ENCODE measurements around the gene DNPEP.

DNA sequence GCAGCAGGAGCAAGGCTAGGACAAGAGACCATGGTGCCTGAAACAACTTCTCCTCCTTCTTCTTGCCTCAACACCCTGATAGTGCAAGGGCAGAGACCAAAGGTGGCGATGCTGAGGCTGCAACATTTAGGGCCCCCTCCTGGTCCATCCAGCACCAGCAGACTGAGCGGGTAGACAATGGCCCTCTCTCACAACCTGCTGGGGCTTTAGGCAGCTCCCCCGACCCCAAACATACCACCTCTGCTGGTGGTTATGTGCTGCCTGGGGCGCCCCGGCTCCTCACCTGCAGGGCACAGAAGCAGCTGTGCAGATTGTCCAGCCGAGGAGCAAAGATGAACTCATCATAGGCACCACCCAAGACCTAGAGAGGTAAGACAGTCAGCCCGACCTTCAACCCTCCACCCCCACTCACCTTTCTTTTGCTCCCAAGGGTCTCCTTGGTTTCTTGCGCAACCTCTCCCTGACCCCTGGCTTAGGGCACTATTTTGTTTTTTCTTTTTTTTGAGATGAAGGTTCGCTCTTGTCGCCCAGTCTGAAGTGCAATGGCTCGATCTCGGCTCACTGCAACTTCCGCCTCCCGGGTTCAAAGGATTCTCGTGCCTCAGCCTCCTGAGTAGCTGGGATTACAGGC is 3.5 kb downstream of the DNPEP start:
- TF ChIP-seq CTCF (conservative IDR thresholded peaks at IDR 0.05; ENCODE audit: low read length) (0 out of 2 replicates have a peak, but pooled peaks have one; percentile 16), EZH2phosphoT487 (IDR thresholded peaks at IDR 0.05; ENCODE audit: borderline replicate concordance, low read depth, low read length) (no peak)

Data from OCI-LY7 (cell line).